Measurements from ENCODE around the gene EXT2. TPM values are rescaled to one million over a fixed set of nuclear protein-coding genes. Genes with fewer than 3 reads are reported as not detected.
A peak's percentile ranks its signal among the peaks of the same experiment; 100 is the strongest.

The EXT2 gene
- total RNA-seq, 1 experiment from 2014 or later = 42.9 TPM

- WGBS (ENCODE audit: extremely low coverage, insufficient read length, low lambda C conversion rate) = no CpG with 5 or more reads among the region's 8 CpGs
- Histone ChIP-seq H3T11ph (ENCODE audit: low read length) (no peak overlapping the region), H2BK120ac (ENCODE audit: low read depth, low read length, poor library complexity, severe bottlenecking) (no peak overlapping the region)
These were observed 22.5 kb upstream of the EXT2 start for GRCh38 chr11:44072757-44073658.

More at GRCh38 chr11:44072757-44073658, 22.5 kb upstream of the EXT2 start:
- no peak overlapping the region for H2BK12ac ChIP-seq (ENCODE audit: insufficient read length, low read depth, low read length)
- no peak overlapping the region for H2BK20ac ChIP-seq (ENCODE audit: low read depth, low read length, poor library complexity, severe bottlenecking)
- no peak overlapping the region for H3K9ac ChIP-seq (ENCODE audit: extremely low read depth, insufficient read length, low read length)
- H4K5ac ChIP-seq (ENCODE audit: insufficient read length, low read depth, low read length) = no peak overlapping the region
- no peak overlapping the region for H2AK5ac ChIP-seq (ENCODE audit: insufficient read length, low read length)
- H3K79me1 ChIP-seq (ENCODE audit: insufficient read depth, low read depth, low read length, poor library complexity, severe bottlenecking) = no peaks in the 10 kb centered on the region
- no peaks in the 10 kb centered on the region for H3K27me3 ChIP-seq (ENCODE audit: insufficient read depth, low read length)
- no peaks in the 10 kb centered on the region for H3K23me2 ChIP-seq (ENCODE audit: insufficient read length, low read depth, low read length, poor library complexity, severe bottlenecking)
- H4K8ac ChIP-seq (replicated peaks; ENCODE audit: insufficient read length, low read depth, low read length) = no peak overlapping the region
- H3K18ac ChIP-seq (ENCODE audit: insufficient read length, low read depth, low read length) = no peak overlapping the region
- peaks cover 18 to 19% of the 10 kb centered on the region in 2 experiments; a peak in 3 of 4 replicates for H3K4me1 Mint-ChIP-seq
- H3K79me2 ChIP-seq (ENCODE audit: insufficient read depth, low read length) = no peaks in the 10 kb centered on the region
- H3K14ac ChIP-seq (ENCODE audit: insufficient read depth, low read length) = no peak overlapping the region
- H2AFZ ChIP-seq (ENCODE audit: low read length) = no peak overlapping the region
- no peaks in the 10 kb centered on the region for H3K9me3 Mint-ChIP-seq
- no peak overlapping the region for H3K4me3 Mint-ChIP-seq
- peak overlapping the region in 1 of 3 experiments; percentile 38; a peak in 1 of 7 replicates for H3K27ac Mint-ChIP-seq
- H3K27ac ChIP-seq (ENCODE audit: insufficient read length, low read depth, low read length) = no peak overlapping the region
- H3K4me2 ChIP-seq (ENCODE audit: insufficient read depth, insufficient read length, low read length) = no peak overlapping the region
- H3K27me3 Mint-ChIP-seq (ENCODE audit: low read depth) = 0 out of 2 replicates have a peak, but pooled peaks cover 1% of the 10 kb centered on the region
- DNase-seq = no peak
- no peak overlapping the region for H2BK5ac ChIP-seq (ENCODE audit: insufficient read length, low read length)
- H3K56ac ChIP-seq (ENCODE audit: insufficient read length, low read depth, low read length) = no peak overlapping the region
- peaks cover 0 to 11% (median 3%) of the 10 kb centered on the region in 3 experiments; a peak in 4 of 7 replicates for H3K36me3 Mint-ChIP-seq (ENCODE audit: insufficient read depth in 1 of 3, low read depth in 3 of 3)
- H3K9me3 ChIP-seq (ENCODE audit: control insufficient read depth, low read depth, low read length) = no peaks in the 10 kb centered on the region
- TF ChIP-seq CTCF (conservative IDR thresholded peaks at IDR 0.05) = no peak
- H3K4me1 ChIP-seq (ENCODE audit: insufficient read depth, low read length) = no peaks in the 10 kb centered on the region
- H2BK15ac ChIP-seq (ENCODE audit: low read depth, low read length) = no peak overlapping the region
- H3K4ac ChIP-seq (ENCODE audit: low read depth, low read length) = no peak overlapping the region
- no peaks in the 10 kb centered on the region for H4K20me1 ChIP-seq (ENCODE audit: control insufficient read depth, insufficient read depth, insufficient read length)
- no peak overlapping the region for H3K23ac ChIP-seq (ENCODE audit: insufficient read length, low read depth, low read length)
- H4K91ac ChIP-seq (ENCODE audit: insufficient read length, low read depth, low read length) = no peak overlapping the region
